ENCODE data around the gene PHF3.

PHF3 gene

GRCh38 chr6:63644668-63645326 lies 9.2 kb downstream of the PHF3 start:
- no peak for DNase-seq

- DNase-seq = no peak
Measured at GRCh38 chr6:63649269-63649668, 13.7 kb downstream of the PHF3 start.

GRCh38 chr6:63649847-63650265 lies 14.3 kb downstream of the PHF3 start:
- no peak for DNase-seq

- no peak for DNase-seq
Measured at GRCh38 chr6:63652980-63653379, 17.4 kb downstream of the PHF3 start.

GRCh38 chr6:63660757-63661156 lies 25.2 kb downstream of the PHF3 start:
- DNase-seq = no peak

GRCh38 chr6:63661769-63662168 lies 26.2 kb downstream of the PHF3 start:
- DNase-seq = no peak

GRCh38 chr6:63663147-63663955 lies 27.7 kb downstream of the PHF3 start:
- no peak for DNase-seq

GRCh38 chr6:63663956-63664281 lies 28.3 kb downstream of the PHF3 start:
- no peak for DNase-seq

GRCh38 chr6:63671098-63671754 lies 35.6 kb downstream of the PHF3 start:
- DNase-seq = no peak

- no peak for DNase-seq
Measured at GRCh38 chr6:63672582-63673129, 37.1 kb downstream of the PHF3 start.

- no peak for DNase-seq
Measured at GRCh38 chr6:63673692-63674091, 38.1 kb downstream of the PHF3 start.

GRCh38 chr6:63674635-63675034 lies 39.0 kb downstream of the PHF3 start:
- no peak for DNase-seq

- DNase-seq = no peak
Measured at GRCh38 chr6:63675138-63675537, 39.5 kb downstream of the PHF3 start.

- no peak for DNase-seq
Measured at GRCh38 chr6:63676412-63677114, 41.0 kb downstream of the PHF3 start.

- DNase-seq = no peak
Measured at GRCh38 chr6:63677282-63677681, 41.7 kb downstream of the PHF3 start.

- DNase-seq = no peak
Measured at GRCh38 chr6:63683071-63683603, 47.5 kb downstream of the PHF3 start.

- DNase-seq = no peak
Measured at GRCh38 chr6:63685446-63686379, 50.1 kb downstream of the PHF3 start.

GRCh38 chr6:63689421-63689820 lies 53.8 kb downstream of the PHF3 start:
- no peak for DNase-seq

- no peak for DNase-seq
Measured at GRCh38 chr6:63690221-63690620, 54.6 kb downstream of the PHF3 start.

GRCh38 chr6:63705707-63706106 lies 70.1 kb downstream of the PHF3 start:
- DNase-seq = no peak

GRCh38 chr6:63706630-63707029 lies 71.0 kb downstream of the PHF3 start:
- DNase-seq = no peak

- no peak for DNase-seq
Measured at GRCh38 chr6:63708631-63709030, 73.0 kb downstream of the PHF3 start.
